SU-DHL-6 (cell line): ENCODE results near the gene IGF2BP3.
A peak's percentile ranks its signal among the peaks of the same experiment; 100 is the strongest.

Experiments used
- H2AFZ ChIP-seq: fragments of 200-600 bp; sonication (generic); 2 replicates; pipeline ENCODE4 v1.6.1; 2014; ENCODE audit warnings: low read depth, mild to moderate bottlenecking, moderate library complexity, mixed read lengths, antibody characterized with exemption, low read length; ENCODE audit not compliant: severe bottlenecking
- H3F3A ChIP-seq: fragments of 200-600 bp; shearing (Covaris generic); 2 replicates; pipeline ENCODE4 v1.6.0; 2016; ENCODE audit warnings: antibody characterized with exemption, mild to moderate bottlenecking; ENCODE audit not compliant: insufficient read depth
- H3K27ac ChIP-seq: fragments of 200-600 bp; sonication (generic); 2 replicates; pipeline ENCODE4 v1.5.1; 2016; ENCODE audit warnings: low read depth, mild to moderate bottlenecking, low read length, moderate library complexity, mixed read lengths
- H3K27me3 ChIP-seq: fragments of 200-600 bp; sonication (generic), shearing (Covaris generic); 2 replicates; pipeline ENCODE4 v1.6.0; 2014; ENCODE audit warnings: mild to moderate bottlenecking, low read length
- H3K36me3 ChIP-seq: fragments of 200-600 bp; sonication (generic); 2 replicates; pipeline ENCODE4 v1.6.1; 2014; ENCODE audit warnings: mild to moderate bottlenecking, low read length, mixed read lengths
- H3K4me2 ChIP-seq: fragments of 300-600, 200-600 bp; shearing (Covaris generic), sonication (generic); 2 replicates; pipeline ENCODE4 v1.6.0; 2014; ENCODE audit warnings: low read length, low read depth, mild to moderate bottlenecking; ENCODE audit not compliant: poor library complexity, severe bottlenecking
- H3K4me3 ChIP-seq: fragments of 200-600 bp; sonication (generic); 2 replicates; pipeline ENCODE4 v1.5.1; 2014; ENCODE audit warnings: antibody characterized with exemption, low read length, mild to moderate bottlenecking, mixed read lengths; ENCODE audit not compliant: insufficient read depth, poor library complexity, severe bottlenecking
- H3K79me2 ChIP-seq: fragments of 200-600 bp; sonication (generic); 2 replicates; pipeline ENCODE4 v1.6.1; 2014; ENCODE audit warnings: mild to moderate bottlenecking, low read length, moderate library complexity; ENCODE audit not compliant: insufficient read depth
- H3K9ac ChIP-seq: fragments of 200-600 bp; sonication (generic); 2 replicates; pipeline ENCODE4 v1.7.0; 2014; ENCODE audit warnings: mild to moderate bottlenecking, low read length
- H3K9me2 ChIP-seq: fragments of 200-600 bp; sonication (generic); replicated peaks from 2 replicates; pipeline ENCODE4 v1.6.1; 2014; ENCODE audit warnings: low read length; ENCODE audit not compliant: insufficient read depth
- H3K9me3 ChIP-seq: fragments of 200-600 bp; sonication (generic); 2 replicates; pipeline ENCODE4 v1.6.1; 2014; ENCODE audit warnings: low read length, mixed read lengths; ENCODE audit not compliant: insufficient read depth
- H4K20me1 ChIP-seq: fragments of 200-600 bp; sonication (generic); 2 replicates; pipeline ENCODE4 v1.6.1; 2014; ENCODE audit warnings: low read depth, mild to moderate bottlenecking, antibody characterized with exemption, low read length, moderate library complexity, mixed read lengths
- CTCF ChIP-seq: fragments of 200-600 bp; sonication (generic); IDR thresholded peaks from one replicate; pipeline ENCODE4 v1.5.1; 2017; ENCODE audit warnings: antibody characterized with exemption, mild to moderate bottlenecking, low read length, moderate library complexity; ENCODE audit not compliant: insufficient read depth, poor library complexity, severe bottlenecking
- EZH2phosphoT487 ChIP-seq: fragments of 200-600 bp; sonication (generic), shearing (Covaris generic); conservative IDR thresholded peaks from 2 replicates; pipeline ENCODE4 v1.6.1; 2018; ENCODE audit warnings: mild to moderate bottlenecking, antibody characterized with exemption, low read length, moderate library complexity, mixed read lengths

IGF2BP3 gene

GRCh38 chr7:23357190-23358093, 112.8 kb downstream of the IGF2BP3 start:
- peak; percentile 68 for TF ChIP-seq CTCF
- TF ChIP-seq EZH2phosphoT487, result no peak
- no peaks in the 10 kb centered on the region for H3K9me2 ChIP-seq
- H3F3A ChIP-seq, result peaks cover 62% of the 10 kb centered on the region
- no peak overlapping the region for H3K4me3 ChIP-seq
- peaks cover 36% of the 10 kb centered on the region for H3K36me3 ChIP-seq
- no peaks in the 10 kb centered on the region for H3K27me3 ChIP-seq
- H3K27ac ChIP-seq, result peak overlapping the region; percentile 85
- H3K79me2 ChIP-seq, result peaks cover 91% of the 10 kb centered on the region
- H2AFZ ChIP-seq, result no peak overlapping the region
- peaks cover 5% of the 10 kb centered on the region; the same call in 1 of the 2 replicates for H3K9me3 ChIP-seq
- H4K20me1 ChIP-seq, result no peaks in the 10 kb centered on the region
- peak overlapping the region; percentile 35 for H3K4me2 ChIP-seq
- peak overlapping the region; percentile 36 for H3K9ac ChIP-seq

- peaks cover 5% of the 10 kb centered on the region; the same call in 1 of the 2 replicates for H3K9me3 ChIP-seq
- no peak overlapping the region for H2AFZ ChIP-seq
- no peak overlapping the region for H3K9ac ChIP-seq
- no peaks in the 10 kb centered on the region for H4K20me1 ChIP-seq
- no peak overlapping the region for H3K4me3 ChIP-seq
- peaks cover 83% of the 10 kb centered on the region for H3K79me2 ChIP-seq
- peaks cover 33% of the 10 kb centered on the region for H3K36me3 ChIP-seq
- H3K27me3 ChIP-seq, result no peaks in the 10 kb centered on the region
- H3K4me2 ChIP-seq, result no peak overlapping the region
- peak overlapping the region; percentile 85; the same call in 1 of the 2 replicates for H3K27ac ChIP-seq
- H3F3A ChIP-seq, result peaks cover 55% of the 10 kb centered on the region
- H3K9me2 ChIP-seq, result no peaks in the 10 kb centered on the region
- no peak for TF ChIP-seq CTCF
- no peak for TF ChIP-seq EZH2phosphoT487
Measured at GRCh38 chr7:23356726-23357125, 113.6 kb downstream of the IGF2BP3 start.

GRCh38 chr7:23356168-23356567, 114.1 kb downstream of the IGF2BP3 start:
- Histone ChIP-seq H3K4me3 (no peak overlapping the region), H3K9ac (no peak overlapping the region), H3K9me2 (no peaks in the 10 kb centered on the region), H4K20me1 (no peaks in the 10 kb centered on the region), H3K4me2 (no peak overlapping the region), H3K79me2 (peaks cover 78% of the 10 kb centered on the region), H3K27ac (no peak overlapping the region), H3K9me3 (peaks cover 5% of the 10 kb centered on the region; the same call in 1 of the 2 replicates), H3F3A (peaks cover 50% of the 10 kb centered on the region), H2AFZ (no peak overlapping the region), H3K27me3 (no peaks in the 10 kb centered on the region), H3K36me3 (peaks cover 29% of the 10 kb centered on the region)
- TF ChIP-seq EZH2phosphoT487 (no peak), CTCF (no peak)
